ENCODE results near the gene SEMA3D. TPM values are rescaled to one million over a fixed set of nuclear protein-coding genes. Genes with fewer than 3 reads are reported as not detected.

The SEMA3D gene
- total and polyA plus RNA-seq, 7 donors, result 0.23 to 5.5 (median 2.5) TPM

DNA sequence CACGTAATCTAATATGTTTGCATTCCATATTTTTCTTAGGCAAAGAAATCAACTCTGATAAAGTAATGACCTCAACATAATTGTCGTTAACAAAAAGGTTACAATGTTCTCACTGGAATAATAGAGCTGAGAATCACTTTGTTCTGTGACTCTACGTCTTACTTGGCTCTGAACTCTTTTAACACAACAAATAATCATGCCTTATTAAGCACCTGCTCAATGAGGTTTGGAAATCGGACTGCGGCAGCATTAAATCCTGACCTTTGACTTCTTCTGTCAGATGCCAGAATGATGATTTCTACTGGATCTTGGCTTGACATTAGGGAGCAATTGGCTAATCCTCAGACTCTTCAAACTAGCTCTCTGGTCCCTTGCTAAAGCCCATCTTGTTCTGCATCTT, 233.6 kb downstream of the SEMA3D start:
- 58 to 71% methylated on average over 5 of the region's 5 CpGs for WGBS, 2 donors
- no peak for DNase-seq
- H3K4me1 ChIP-seq, result no peaks in the 10 kb centered on the region
- no peaks in the 10 kb centered on the region for H3K27me3 ChIP-seq
- H3K27ac ChIP-seq, result no peak overlapping the region
- TF ChIP-seq CTCF (IDR thresholded peaks at IDR 0.05), result no peak
- no peak for TF ChIP-seq EP300 (IDR thresholded peaks at IDR 0.05)
- intact Hi-C loops (cut with DNase I), result no loop called here
- H3K9me3 ChIP-seq, result no peaks in the 10 kb centered on the region
- no peak overlapping the region for H3K4me3 ChIP-seq
- no peaks in the 10 kb centered on the region for H3K36me3 ChIP-seq

DNA sequence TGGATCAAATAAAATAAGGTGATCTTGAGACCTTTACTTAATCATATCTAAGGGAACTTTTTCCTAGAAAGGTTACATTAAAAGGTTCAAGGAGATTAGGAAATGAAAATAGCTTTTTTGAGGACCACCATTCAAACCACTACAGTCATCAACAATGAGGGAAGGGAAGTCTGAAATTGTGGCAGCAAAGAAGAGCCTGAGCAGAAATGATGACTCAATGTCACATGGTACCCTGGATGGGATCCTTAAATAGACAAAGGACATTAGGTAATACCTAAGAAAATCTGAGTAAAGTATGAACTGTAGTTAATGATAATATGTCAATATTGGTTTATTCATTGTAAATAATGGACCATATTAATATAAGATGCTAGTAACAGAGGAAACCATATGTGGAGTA, 236.0 kb downstream of the SEMA3D start:
- no peak for DNase-seq
- no peaks in the 10 kb centered on the region for H3K36me3 ChIP-seq
- H3K27ac ChIP-seq, result no peak overlapping the region
- TF ChIP-seq EP300 (IDR thresholded peaks at IDR 0.05), result no peak
- no peak for TF ChIP-seq POLR2AphosphoS5 (IDR thresholded peaks at IDR 0.05)
- TF ChIP-seq POLR2A (IDR thresholded peaks at IDR 0.05), result no peak
- TF ChIP-seq CTCF (IDR thresholded peaks at IDR 0.05), result no peak
- intact Hi-C loops (cut with DNase I), result no loop called here
- H3K27me3 ChIP-seq, result no peaks in the 10 kb centered on the region
- H3K9me3 ChIP-seq, result no peaks in the 10 kb centered on the region
- no peaks in the 10 kb centered on the region for H3K4me1 ChIP-seq
- no peak overlapping the region for H3K4me3 ChIP-seq

GRCh38 chr7:84949501-84949900, 237.4 kb downstream of the SEMA3D start:
- intact Hi-C loops (cut with DNase I), result no loop called here
- no peaks in the 10 kb centered on the region for H3K9me3 ChIP-seq
- H3K4me1 ChIP-seq, result no peaks in the 10 kb centered on the region
- no peaks in the 10 kb centered on the region for H3K36me3 ChIP-seq
- DNase-seq, result no peak
- WGBS, 2 donors, result 67 to 85% methylated on average over 2 of the region's 2 CpGs
- H3K27me3 ChIP-seq, result no peaks in the 10 kb centered on the region
- no peak overlapping the region for H3K27ac ChIP-seq
- H3K4me3 ChIP-seq, result no peak overlapping the region
- no peak for TF ChIP-seq POLR2A (IDR thresholded peaks at IDR 0.05)
- no peak for TF ChIP-seq CTCF (IDR thresholded peaks at IDR 0.05)
- TF ChIP-seq EP300 (IDR thresholded peaks at IDR 0.05), result no peak
- TF ChIP-seq POLR2AphosphoS5 (IDR thresholded peaks at IDR 0.05), result no peak

DNA sequence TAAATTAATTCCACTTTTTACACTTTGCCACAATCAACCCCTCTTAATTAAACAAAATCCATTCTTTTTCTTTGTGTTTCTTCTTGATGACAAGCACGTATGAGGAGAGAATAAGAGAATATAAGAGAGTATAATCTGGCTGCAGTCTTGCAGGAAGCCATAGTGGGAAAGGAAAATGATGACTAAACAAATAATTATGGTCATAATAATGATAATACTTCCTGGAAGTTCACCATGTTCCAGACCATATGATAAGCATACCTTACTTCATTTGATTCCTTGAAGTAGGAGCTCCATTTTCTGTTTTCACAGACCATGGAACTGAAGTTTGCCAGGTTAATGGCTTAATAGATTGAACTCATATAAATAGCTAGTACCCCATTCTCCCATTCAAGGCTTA, 237.8 kb downstream of the SEMA3D start:
- no peak overlapping the region for H3K4me3 ChIP-seq
- 47 to 73% methylated on average over 1 of the region's 1 CpG for WGBS, 2 donors
- no peak overlapping the region for H3K27ac ChIP-seq
- no peak for DNase-seq
- H3K9me3 ChIP-seq, result no peaks in the 10 kb centered on the region
- H3K4me1 ChIP-seq, result no peaks in the 10 kb centered on the region
- no peaks in the 10 kb centered on the region for H3K27me3 ChIP-seq
- TF ChIP-seq POLR2AphosphoS5 (IDR thresholded peaks at IDR 0.05) (no peak), CTCF (IDR thresholded peaks at IDR 0.05) (no peak), POLR2A (IDR thresholded peaks at IDR 0.05) (no peak), EP300 (IDR thresholded peaks at IDR 0.05) (no peak)
- intact Hi-C loops (cut with DNase I), result no loop called here
- H3K36me3 ChIP-seq, result no peaks in the 10 kb centered on the region

GRCh38 chr7:84948634-84949033, 238.2 kb downstream of the SEMA3D start:
- Histone ChIP-seq H3K4me3 (no peak overlapping the region), H3K4me1 (no peaks in the 10 kb centered on the region), H3K9me3 (no peaks in the 10 kb centered on the region), H3K27ac (no peak overlapping the region), H3K36me3 (no peaks in the 10 kb centered on the region), H3K27me3 (no peaks in the 10 kb centered on the region)
- TF ChIP-seq EP300 (IDR thresholded peaks at IDR 0.05) (no peak), POLR2A (IDR thresholded peaks at IDR 0.05) (no peak), CTCF (IDR thresholded peaks at IDR 0.05) (no peak), POLR2AphosphoS5 (IDR thresholded peaks at IDR 0.05) (no peak)
- intact Hi-C loops (cut with DNase I), result no loop called here
- WGBS, 2 donors, result 49 to 57% methylated on average over 2 of the region's 2 CpGs
- DNase-seq, result no peak

Measured in sigmoid colon (tissue), 7 donors.